SK-N-SH (cell line): Measurements from ENCODE around the gene WWOX. TPM values are rescaled to one million over a fixed set of nuclear protein-coding genes. Genes with fewer than 3 reads are reported as not detected.

ENCODE experiments used
- CTCF ChIA-PET: fragments of 300-600, 350-600 bp; formaldehyde crosslinking; extraction: SDS; loops from one replicate; lab custom pipeline; 2021; lab: Yijun Ruan, JAX
- POLR2A ChIA-PET: fragments of 350-600 bp; sonication (Branson Sonifier 250); formaldehyde crosslinking; extraction: SDS; loops from one replicate; lab custom pipeline; 2020; ENCODE audit warnings: antibody characterized with exemption, inconsistent platforms; lab: Yijun Ruan, JAX
- DNase-seq: peaks from one replicate; pipeline ENCODE4 v3.0.0; 2012
- H2AFZ ChIP-seq: fragments of 200-600 bp; sonication (generic); 2 replicates; pipeline ENCODE4 v1.8.1; 2016; ENCODE audit warnings: antibody characterized with exemption, mild to moderate bottlenecking, low read depth
- H3F3A ChIP-seq: fragments of 200-600 bp; sonication (generic); replicated peaks from 2 replicates; pipeline ENCODE3; 2016; ENCODE audit warnings: antibody characterized with exemption, mild to moderate bottlenecking; ENCODE audit not compliant: insufficient read depth
- H3K27ac ChIP-seq, 2 experiments: fragments of 200-500 bp in 1 of 2; fragments of 200-600 bp in 1 of 2; sonication (Bioruptor generic) in 1 of 2; sonication (generic), shearing (Covaris generic) in 1 of 2; 2 replicates each; pipeline versions ENCODE4 v1.5.1 to v1.6.1; 2014 to 2016; ENCODE audit warnings: low read depth in 2 of 2, inconsistent platforms in 1 of 2, low read length in 1 of 2, mild to moderate bottlenecking in 1 of 2, mixed read lengths in 1 of 2
- H3K27me3 ChIP-seq: fragments of 200-600 bp; sonication (generic), shearing (Covaris generic); 2 replicates; pipeline ENCODE4 v1.6.1; 2016; ENCODE audit warnings: mixed run types; ENCODE audit not compliant: insufficient read depth
- H3K36me3 ChIP-seq, 2 experiments: fragments of 200-500 bp in 1 of 2; fragments of 200-600 bp in 1 of 2; sonication (Bioruptor generic) in 1 of 2; sonication (generic) in 1 of 2; replicated peaks in 1 of 2; 2 replicates each; pipeline versions ENCODE3 to v1.5.1; 2014 to 2016; ENCODE audit warnings: low read length in 1 of 2, mild to moderate bottlenecking in 1 of 2; ENCODE audit not compliant: insufficient read depth in 2 of 2, control insufficient read depth in 1 of 2
- H3K4me1 ChIP-seq, 2 experiments: fragments of 200-500 bp in 1 of 2; fragments of 200-600 bp in 1 of 2; sonication (Bioruptor generic) in 1 of 2; sonication (generic), shearing (Covaris generic) in 1 of 2; 2 replicates each; pipeline versions ENCODE4 v1.5.1 to v1.6.1; 2014 to 2016; ENCODE audit warnings: low read depth in 1 of 2, low read length in 1 of 2, mixed run types in 1 of 2; ENCODE audit not compliant: insufficient read depth in 2 of 2, control insufficient read depth in 1 of 2
- H3K4me2 ChIP-seq: fragments of 200-600 bp; sonication (generic), shearing (Covaris generic); 2 replicates; pipeline ENCODE4 v1.6.1; 2017; ENCODE audit warnings: mixed run types
- H3K4me3 ChIP-seq, 2 experiments: fragments of 200-500 bp in 1 of 2; fragments of 200-600 bp in 1 of 2; sonication (Bioruptor generic) in 1 of 2; sonication (generic), shearing (Covaris generic) in 1 of 2; 2 replicates each; pipeline versions ENCODE4 v1.5.1 to v1.8.1; 2014 to 2016; ENCODE audit warnings: low read depth in 2 of 2, inconsistent platforms in 1 of 2, low read length in 1 of 2, mild to moderate bottlenecking in 1 of 2, mixed read lengths in 1 of 2, moderate library complexity in 1 of 2
- H3K79me2 ChIP-seq: fragments of 200-600 bp; sonication (generic); 2 replicates; pipeline ENCODE4 v1.8.1; 2017; ENCODE audit warnings: mild to moderate bottlenecking; ENCODE audit not compliant: insufficient read depth
- H3K9ac ChIP-seq: fragments of 200-600 bp; sonication (generic); 2 replicates; pipeline ENCODE4 v1.6.1; 2017; ENCODE audit warnings: mixed run types
- H3K9me2 ChIP-seq: fragments of 200-600 bp; sonication (generic); 2 replicates; pipeline ENCODE4 v1.6.1; 2017; ENCODE audit warnings: mixed run types
- H3K9me3 ChIP-seq: fragments of 200-600 bp; sonication (generic); 2 replicates; pipeline ENCODE4 v1.6.1; 2017; ENCODE audit warnings: mixed run types, mild to moderate bottlenecking, moderate library complexity
- H4K20me1 ChIP-seq: fragments of 200-600 bp; sonication (generic); 2 replicates; pipeline ENCODE4 v1.6.1; 2017; ENCODE audit warnings: mild to moderate bottlenecking, mixed run types; ENCODE audit not compliant: insufficient read depth
- CHD2 ChIP-seq: fragments of 150-350 bp; IDR thresholded peaks from 2 replicates; pipeline ENCODE4 v1.6.1; 2018; ENCODE audit warnings: low read length; ENCODE audit not compliant: partially characterized antibody
- ELF1 ChIP-seq: IDR thresholded peaks from 2 replicates; pipeline ENCODE4 v1.4.0; 2012
- EP300 ChIP-seq, 2 experiments: IDR thresholded peaks; 2 replicates each; pipeline versions ENCODE4 v1.4.0 to v1.6.1; 2012; ENCODE audit warnings: borderline replicate concordance in 1 of 2, low read depth in 1 of 2, low read length in 1 of 2
- FOXJ3 ChIP-seq: sonication (generic); formaldehyde crosslinking; IDR thresholded peaks from 2 replicates; pipeline ENCODE4 v1.5.1; 2020; ENCODE audit warnings: mild to moderate bottlenecking, missing genetic modification reagents
- GATA2 ChIP-seq: sonication (generic); formaldehyde crosslinking; IDR thresholded peaks from 2 replicates; pipeline ENCODE4 v1.5.0; 2020; ENCODE audit warnings: mild to moderate bottlenecking, missing genetic modification reagents
- JUND ChIP-seq: IDR thresholded peaks from 2 replicates; pipeline ENCODE4 v1.4.0; 2012
- MXI1 ChIP-seq: IDR thresholded peaks from 2 replicates; pipeline ENCODE4 v1.6.1; 2012; ENCODE audit warnings: mild to moderate bottlenecking, low read depth, low read length, improper control_type of control experiment
- NFIC ChIP-seq: IDR thresholded peaks from 2 replicates; pipeline ENCODE4 v1.4.0; 2012; ENCODE audit warnings: borderline replicate concordance
- PBX3 ChIP-seq: IDR thresholded peaks from 2 replicates; pipeline ENCODE4; 2012
- RCOR1 ChIP-seq: fragments of 150-350 bp; IDR thresholded peaks from 2 replicates; pipeline ENCODE4 v1.6.1; 2017; ENCODE audit warnings: antibody characterized with exemption, low read length
- REST ChIP-seq: IDR thresholded peaks from 2 replicates; pipeline ENCODE4 v1.6.1; 2012; ENCODE audit warnings: mild to moderate bottlenecking, low read depth, low read length, moderate library complexity
- RXRA ChIP-seq: IDR thresholded peaks from 2 replicates; pipeline ENCODE4 v1.4.0; 2012; ENCODE audit warnings: low read depth, mild to moderate bottlenecking, borderline replicate concordance
- SIN3A ChIP-seq: IDR thresholded peaks from 2 replicates; pipeline ENCODE4 v1.6.1; 2012; ENCODE audit warnings: low read depth, mild to moderate bottlenecking, low read length, moderate library complexity, borderline replicate concordance
- TCF12 ChIP-seq: IDR thresholded peaks from 2 replicates; pipeline ENCODE4 v1.4.0; 2012
- TEAD4 ChIP-seq: IDR thresholded peaks from 2 replicates; pipeline ENCODE4 v1.4.0; 2012; ENCODE audit warnings: mild to moderate bottlenecking, borderline replicate concordance; ENCODE audit not compliant: insufficient read depth
- USF1 ChIP-seq: IDR thresholded peaks from 2 replicates; pipeline ENCODE4 v1.4.0; 2012; ENCODE audit warnings: low read depth, borderline replicate concordance
- USF2 ChIP-seq: fragments of 150-350 bp; IDR thresholded peaks from 2 replicates; pipeline ENCODE4 v1.6.1; 2017; ENCODE audit warnings: antibody characterized with exemption, low read length, low read depth, borderline replicate concordance
- YY1 ChIP-seq: IDR thresholded peaks from 2 replicates; pipeline ENCODE4 v1.4.0; 2012; ENCODE audit warnings: low read depth, mild to moderate bottlenecking
- ZBTB33 ChIP-seq: IDR thresholded peaks from 2 replicates; pipeline ENCODE4 v1.4.0; 2012; ENCODE audit warnings: low read depth, borderline replicate concordance
- WGBS: methylation state at CpG from one replicate; pipeline ENCODE4 v1.1.6; 2017; ENCODE audit warnings: low lambda C conversion rate; 5-methylcytosine and 5-hydroxymethylcytosine counted together
- polyA plus RNA-seq, 3 experiments: library from polyadenylated mRNA; depleted of rRNA; stranded (reverse); fragments of >200 nt; gene quantifications; 2 replicates each; pipeline ENCODE4 v1.2.3, GENCODE V29; 2012

WWOX gene
- polyA plus RNA-seq, 1 of the 3 experiments (the other 2 are of a cell fraction), result 10.8 TPM

- H3K27ac ChIP-seq, result no peak overlapping the region
- H3K4me2 ChIP-seq, result no peak overlapping the region
- H3K4me3 ChIP-seq, result no peak overlapping the region
- no peaks in the 10 kb centered on the region for H3K9me2 ChIP-seq
- ChIA-PET CTCF (no interaction called here), POLR2A (no interaction called here)
- no peaks in the 10 kb centered on the region for H4K20me1 ChIP-seq
- H2AFZ ChIP-seq, result no peak overlapping the region
- H3K36me3 ChIP-seq, result no peaks in the 10 kb centered on the region
- H3K4me1 ChIP-seq, result no peaks in the 10 kb centered on the region
- no peak overlapping the region for H3K9ac ChIP-seq
- WGBS, result 36% methylated on average over 3 of the region's 3 CpGs
- H3K9me3 ChIP-seq, result no peaks in the 10 kb centered on the region
- H3F3A ChIP-seq, result no peaks in the 10 kb centered on the region
- H3K79me2 ChIP-seq, result no peaks in the 10 kb centered on the region
- TF ChIP-seq JUND (no peak), YY1 (no peak), ELF1 (no peak), USF1 (no peak), REST (no peak), GATA2 (CRISPR knock-in tag) (no peak), TCF12 (no peak), EP300 (IDR thresholded peaks at IDR 0.05; ENCODE audit: borderline replicate concordance in 1 of 2, low read depth in 1 of 2, low read length in 1 of 2) (no peak), FOXJ3 (CRISPR knock-in tag) (no peak), CHD2 (no peak), SIN3A (no peak), RXRA (no peak), TEAD4 (no peak), PBX3 (no peak)
- no peaks in the 10 kb centered on the region for H3K27me3 ChIP-seq
- DNase-seq, result no peak
These were observed 1010.8 kb downstream of the WWOX start for GRCh38 chr16:79110242-79110641.

GRCh38 chr16:79110953-79111352 lies 1011.5 kb downstream of the WWOX start:
- ChIA-PET CTCF (no interaction called here), POLR2A (no interaction called here)
- no peak overlapping the region for H2AFZ ChIP-seq
- no peaks in the 10 kb centered on the region for H3K9me3 ChIP-seq
- H3K79me2 ChIP-seq, result no peaks in the 10 kb centered on the region
- H3K36me3 ChIP-seq, result no peaks in the 10 kb centered on the region
- H3K9me2 ChIP-seq, result no peaks in the 10 kb centered on the region
- H3K4me1 ChIP-seq, result no peaks in the 10 kb centered on the region
- no peak overlapping the region for H3K4me3 ChIP-seq
- no peak overlapping the region for H3K4me2 ChIP-seq
- 5% methylated on average over 3 of the region's 3 CpGs for WGBS
- no peak overlapping the region for H3K9ac ChIP-seq
- DNase-seq, result no peak
- H3F3A ChIP-seq, result no peaks in the 10 kb centered on the region
- no peaks in the 10 kb centered on the region for H3K27me3 ChIP-seq
- H3K27ac ChIP-seq, result no peak overlapping the region
- no peak for TF ChIP-seq TEAD4
- no peak for TF ChIP-seq TCF12
- no peak for TF ChIP-seq RCOR1
- no peak for TF ChIP-seq PBX3
- TF ChIP-seq SIN3A, result no peak
- no peak for TF ChIP-seq ZBTB33
- no peak for TF ChIP-seq MXI1
- no peak for TF ChIP-seq NFIC
- no peak for TF ChIP-seq JUND
- TF ChIP-seq USF2, result no peak
- no peak for TF ChIP-seq FOXJ3 (CRISPR knock-in tag)
- TF ChIP-seq YY1, result no peak
- H4K20me1 ChIP-seq, result no peaks in the 10 kb centered on the region
